Nephron (organoid): ENCODE measurements around the gene KIAA0825.
"Not testable (repeated sequence)": the region's sequence is repeated elsewhere in the genome, so short reads cannot be mapped to it uniquely, and the experiment has no call there.

Experiments used
- H3K27ac Mint-ChIP-seq, 3 experiments: 2 replicates each; pipeline ENCODE4 v1.8.0; 2020; ENCODE audit warnings: mixed read lengths in 3 of 3, mild to moderate bottlenecking in 2 of 3, moderate library complexity in 1 of 3
- H3K27me3 Mint-ChIP-seq: 2 replicates; pipeline ENCODE4 v1.8.0; 2021; ENCODE audit warnings: low read depth, mild to moderate bottlenecking, moderate library complexity, mixed read lengths
- H3K36me3 Mint-ChIP-seq: 2 replicates; pipeline ENCODE4 v1.8.0; 2020; ENCODE audit warnings: low read depth, mixed read lengths
- H3K4me1 Mint-ChIP-seq: 2 replicates; pipeline ENCODE4 v1.8.0; 2020; ENCODE audit warnings: mixed read lengths
- H3K4me3 Mint-ChIP-seq, 3 experiments: 2 replicates each; pipeline ENCODE4 v1.8.0; 2020; ENCODE audit warnings: mild to moderate bottlenecking in 3 of 3, mixed read lengths in 3 of 3, moderate library complexity in 2 of 3
- H3K9me3 Mint-ChIP-seq: 2 replicates; pipeline ENCODE4 v1.8.0; 2020; ENCODE audit warnings: mixed read lengths
- TF ChIP-seq, protein P1 (sequence below), 3 experiments: fragments of 200-600 bp; sonication (generic); IDR thresholded peaks; one replicate each; pipeline ENCODE4 v1.5.0; 2021; ENCODE audit warnings: antibody characterized with exemption in 3 of 3; ENCODE audit not compliant: unreplicated experiment in 3 of 3

Gene KIAA0825

DNA sequence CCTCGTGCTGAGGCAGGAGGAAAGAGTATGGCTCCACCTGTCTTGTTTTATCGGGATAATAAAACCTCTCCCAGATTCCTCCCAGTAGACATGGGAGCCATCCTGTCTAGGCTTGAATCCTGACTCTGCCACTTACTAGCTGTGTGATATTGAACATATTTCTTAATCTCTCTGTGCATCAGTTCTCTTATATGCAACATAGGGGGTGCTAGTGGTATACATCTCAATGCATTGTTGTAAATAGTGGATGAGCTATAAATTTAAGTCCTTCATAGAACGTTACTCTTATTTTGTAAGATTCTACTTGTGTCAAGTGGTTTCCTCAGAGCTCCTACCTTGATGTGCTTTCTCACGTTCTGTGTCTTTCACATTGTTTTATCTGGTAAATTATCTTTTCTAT is 459.3 kb downstream of the KIAA0825 start:
- Mint-ChIP-seq H3K27me3 (no peaks in the 10 kb centered on the region), H3K4me1 (no peaks in the 10 kb centered on the region), H3K36me3 (no peaks in the 10 kb centered on the region), H3K4me3 (no peak overlapping the region), H3K27ac (no peak overlapping the region), H3K9me3 (peaks cover 2% of the 10 kb centered on the region)
- TF ChIP-seq, protein P1, sequence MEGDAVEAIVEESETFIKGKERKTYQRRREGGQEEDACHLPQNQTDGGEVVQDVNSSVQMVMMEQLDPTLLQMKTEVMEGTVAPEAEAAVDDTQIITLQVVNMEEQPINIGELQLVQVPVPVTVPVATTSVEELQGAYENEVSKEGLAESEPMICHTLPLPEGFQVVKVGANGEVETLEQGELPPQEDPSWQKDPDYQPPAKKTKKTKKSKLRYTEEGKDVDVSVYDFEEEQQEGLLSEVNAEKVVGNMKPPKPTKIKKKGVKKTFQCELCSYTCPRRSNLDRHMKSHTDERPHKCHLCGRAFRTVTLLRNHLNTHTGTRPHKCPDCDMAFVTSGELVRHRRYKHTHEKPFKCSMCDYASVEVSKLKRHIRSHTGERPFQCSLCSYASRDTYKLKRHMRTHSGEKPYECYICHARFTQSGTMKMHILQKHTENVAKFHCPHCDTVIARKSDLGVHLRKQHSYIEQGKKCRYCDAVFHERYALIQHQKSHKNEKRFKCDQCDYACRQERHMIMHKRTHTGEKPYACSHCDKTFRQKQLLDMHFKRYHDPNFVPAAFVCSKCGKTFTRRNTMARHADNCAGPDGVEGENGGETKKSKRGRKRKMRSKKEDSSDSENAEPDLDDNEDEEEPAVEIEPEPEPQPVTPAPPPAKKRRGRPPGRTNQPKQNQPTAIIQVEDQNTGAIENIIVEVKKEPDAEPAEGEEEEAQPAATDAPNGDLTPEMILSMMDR (IDR thresholded peaks at IDR 0.05; ENCODE audit: unreplicated experiment in 3 of 3), result no peak

DNA sequence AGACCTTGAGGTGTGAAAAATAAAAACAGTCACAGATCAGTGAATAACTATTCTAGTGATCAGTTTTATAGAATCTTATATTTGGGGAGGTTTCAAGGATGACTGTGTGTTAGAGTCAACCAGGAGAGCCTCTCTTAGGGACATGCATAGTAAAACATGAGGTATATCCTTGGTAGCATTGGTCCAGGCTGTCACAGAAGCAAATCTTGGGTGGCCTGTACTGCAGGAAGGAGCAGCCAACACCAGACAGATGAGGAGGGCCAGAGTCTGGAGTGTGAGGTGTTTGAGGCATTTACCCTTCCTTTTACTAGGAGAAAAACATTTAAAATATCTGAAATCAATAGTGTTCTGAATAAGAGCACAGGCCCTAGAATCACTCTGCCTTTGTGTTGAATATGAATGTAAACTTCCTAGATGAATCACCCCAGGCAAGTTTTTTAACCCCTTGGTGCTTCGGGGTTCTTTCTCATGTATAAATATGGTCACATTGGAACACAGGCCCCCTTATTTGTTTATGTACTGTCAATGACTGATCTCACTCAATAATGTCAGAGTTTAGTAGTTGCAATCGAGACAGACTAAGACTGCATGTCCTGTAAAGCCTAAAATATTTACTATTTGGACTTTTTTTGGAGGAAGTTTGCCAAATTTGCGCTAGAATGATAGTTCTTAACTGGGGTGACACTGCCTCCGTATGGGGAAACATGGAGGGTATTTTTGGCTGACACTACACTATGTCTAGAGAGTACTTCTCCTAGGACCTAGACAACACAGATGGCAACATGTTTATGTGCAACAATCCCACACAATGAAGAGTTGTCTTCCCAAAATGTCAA is 460.5 kb downstream of the KIAA0825 start:
- Mint-ChIP-seq H3K9me3 (no peaks in the 10 kb centered on the region), H3K27ac (no peak overlapping the region), H3K4me1 (no peaks in the 10 kb centered on the region), H3K36me3 (no peaks in the 10 kb centered on the region), H3K4me3 (no peak overlapping the region), H3K27me3 (no peaks in the 10 kb centered on the region)
- TF ChIP-seq, protein P1 (IDR thresholded peaks at IDR 0.05; ENCODE audit: unreplicated experiment in 3 of 3), result no peak

DNA sequence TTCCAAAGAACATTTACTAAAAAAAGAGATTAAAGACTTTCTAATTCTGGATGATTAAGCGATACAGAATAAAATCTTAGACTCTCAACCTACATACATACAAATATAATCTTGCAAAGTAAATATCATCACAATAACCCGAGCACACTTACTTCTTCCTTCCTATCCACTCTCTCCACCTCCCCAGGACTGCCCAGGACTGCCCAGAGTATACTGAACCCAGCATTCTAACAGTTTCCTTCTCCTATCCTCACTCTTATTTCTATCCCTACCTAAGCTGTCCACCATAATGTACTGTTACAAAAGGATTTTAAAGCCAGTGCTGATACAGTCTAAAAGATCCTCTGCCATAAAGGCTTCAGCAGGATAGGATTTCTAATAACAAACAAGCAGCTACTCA is 463.7 kb downstream of the KIAA0825 start:
- TF ChIP-seq, protein P1 (IDR thresholded peaks at IDR 0.05; ENCODE audit: unreplicated experiment in 3 of 3), result no peak
- peaks cover 5% of the 10 kb centered on the region for H3K9me3 Mint-ChIP-seq
- no peaks in the 10 kb centered on the region for H3K4me1 Mint-ChIP-seq
- H3K27me3 Mint-ChIP-seq, result no peaks in the 10 kb centered on the region
- H3K27ac Mint-ChIP-seq, result no peak overlapping the region
- no peak overlapping the region for H3K4me3 Mint-ChIP-seq
- no peaks in the 10 kb centered on the region for H3K36me3 Mint-ChIP-seq

DNA sequence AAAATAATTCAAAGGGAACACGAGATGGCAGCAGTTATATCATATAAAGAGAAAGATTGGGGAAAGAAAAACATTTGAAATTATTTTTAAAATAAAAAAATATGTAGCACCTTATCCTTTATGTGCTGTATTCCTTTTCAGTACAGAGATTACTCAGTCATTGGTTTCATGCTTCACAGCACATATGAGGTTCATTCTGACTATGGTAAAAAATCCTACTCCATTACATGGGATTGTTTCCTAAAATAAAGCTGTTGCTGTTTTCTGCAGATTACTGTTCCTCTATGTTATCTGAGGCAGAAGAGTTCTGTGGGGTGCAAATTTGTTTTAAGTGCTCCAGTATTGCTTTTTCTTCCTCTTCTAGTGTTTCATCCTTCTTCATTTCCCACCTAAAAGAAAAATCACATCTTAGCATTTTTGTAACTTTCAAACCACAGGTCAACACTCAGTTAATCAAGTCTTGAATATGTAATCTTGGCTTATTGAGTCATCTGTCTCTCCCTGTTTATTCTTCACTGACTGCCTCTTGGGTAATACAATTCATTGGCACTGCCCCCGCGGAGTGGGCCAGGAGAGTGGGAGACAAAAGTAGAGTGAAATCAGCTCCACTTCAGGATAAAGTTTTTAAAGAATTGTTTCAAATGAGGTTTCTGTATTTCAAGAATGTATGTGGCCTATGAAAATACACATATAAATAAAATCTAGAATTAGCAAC is 464.5 kb downstream of the KIAA0825 start:
- no peaks in the 10 kb centered on the region for H3K36me3 Mint-ChIP-seq
- TF ChIP-seq, protein P1 (IDR thresholded peaks at IDR 0.05; ENCODE audit: unreplicated experiment in 3 of 3), result no peak

DNA sequence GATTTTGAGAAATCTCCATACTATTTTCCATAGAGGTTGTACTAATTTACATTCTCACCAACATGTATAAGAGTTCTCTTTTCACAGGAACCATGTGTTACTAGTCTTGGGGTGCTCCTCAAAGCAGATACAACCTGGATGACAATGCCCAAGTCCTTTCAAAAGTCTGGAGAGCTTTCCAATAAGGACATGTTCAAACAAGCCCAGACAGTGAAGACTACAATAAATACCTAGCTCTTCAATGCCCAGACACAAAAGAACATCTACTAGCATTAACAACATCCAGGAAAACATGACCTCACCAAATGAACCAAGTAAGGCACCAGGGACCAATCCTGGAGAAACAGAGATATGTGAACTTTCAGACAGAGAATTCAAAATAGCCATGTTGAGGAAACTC is 474.8 kb downstream of the KIAA0825 start:
- not testable (repeated sequence) for H3K36me3 Mint-ChIP-seq, H3K4me1 Mint-ChIP-seq, H3K4me3 Mint-ChIP-seq, H3K27me3 Mint-ChIP-seq, H3K27ac Mint-ChIP-seq
- H3K9me3 Mint-ChIP-seq, result peaks cover 56% of the 10 kb centered on the region

More for the DNA sequence above, 464.5 kb downstream of the KIAA0825 start:
- H3K4me3 Mint-ChIP-seq, result no peak overlapping the region
- peaks cover 7% of the 10 kb centered on the region for H3K9me3 Mint-ChIP-seq
- no peaks in the 10 kb centered on the region for H3K4me1 Mint-ChIP-seq
- H3K27ac Mint-ChIP-seq, result no peak overlapping the region
- H3K27me3 Mint-ChIP-seq, result no peaks in the 10 kb centered on the region

DNA sequence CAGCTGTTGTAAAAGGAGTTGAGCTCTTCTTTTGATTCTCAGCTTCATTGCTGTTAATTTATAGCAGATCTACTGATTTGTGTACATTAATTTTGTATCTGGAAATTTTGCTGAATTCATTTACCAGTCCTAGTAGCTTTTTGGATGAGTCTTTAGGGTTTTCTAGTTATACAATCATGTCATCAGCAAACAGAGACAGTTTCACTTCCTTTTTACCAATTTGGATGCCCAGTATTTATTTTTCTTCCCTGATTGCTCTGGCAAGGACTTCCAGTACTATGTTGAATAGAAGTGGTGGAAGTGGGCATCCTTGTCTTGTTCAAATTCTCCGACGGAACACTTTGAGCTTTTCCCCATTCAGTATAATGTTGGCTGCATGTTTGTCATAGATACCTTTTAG is 478.1 kb downstream of the KIAA0825 start:
- Mint-ChIP-seq H3K9me3 (peaks cover 77% of the 10 kb centered on the region), H3K4me1 (no peaks in the 10 kb centered on the region), H3K36me3 (no peaks in the 10 kb centered on the region), H3K27ac (no peak overlapping the region), H3K4me3 (no peak overlapping the region), H3K27me3 (no peaks in the 10 kb centered on the region)
- TF ChIP-seq, protein P1 (IDR thresholded peaks at IDR 0.05; ENCODE audit: unreplicated experiment in 3 of 3), result no peak
